ENCODE results near the gene RNASEH2B. TPM values are rescaled to one million over a fixed set of nuclear protein-coding genes. Genes with fewer than 3 reads are reported as not detected.

The RNASEH2B gene
- total RNA-seq, 1 donor from 2014 or later = 132 TPM

DNA sequence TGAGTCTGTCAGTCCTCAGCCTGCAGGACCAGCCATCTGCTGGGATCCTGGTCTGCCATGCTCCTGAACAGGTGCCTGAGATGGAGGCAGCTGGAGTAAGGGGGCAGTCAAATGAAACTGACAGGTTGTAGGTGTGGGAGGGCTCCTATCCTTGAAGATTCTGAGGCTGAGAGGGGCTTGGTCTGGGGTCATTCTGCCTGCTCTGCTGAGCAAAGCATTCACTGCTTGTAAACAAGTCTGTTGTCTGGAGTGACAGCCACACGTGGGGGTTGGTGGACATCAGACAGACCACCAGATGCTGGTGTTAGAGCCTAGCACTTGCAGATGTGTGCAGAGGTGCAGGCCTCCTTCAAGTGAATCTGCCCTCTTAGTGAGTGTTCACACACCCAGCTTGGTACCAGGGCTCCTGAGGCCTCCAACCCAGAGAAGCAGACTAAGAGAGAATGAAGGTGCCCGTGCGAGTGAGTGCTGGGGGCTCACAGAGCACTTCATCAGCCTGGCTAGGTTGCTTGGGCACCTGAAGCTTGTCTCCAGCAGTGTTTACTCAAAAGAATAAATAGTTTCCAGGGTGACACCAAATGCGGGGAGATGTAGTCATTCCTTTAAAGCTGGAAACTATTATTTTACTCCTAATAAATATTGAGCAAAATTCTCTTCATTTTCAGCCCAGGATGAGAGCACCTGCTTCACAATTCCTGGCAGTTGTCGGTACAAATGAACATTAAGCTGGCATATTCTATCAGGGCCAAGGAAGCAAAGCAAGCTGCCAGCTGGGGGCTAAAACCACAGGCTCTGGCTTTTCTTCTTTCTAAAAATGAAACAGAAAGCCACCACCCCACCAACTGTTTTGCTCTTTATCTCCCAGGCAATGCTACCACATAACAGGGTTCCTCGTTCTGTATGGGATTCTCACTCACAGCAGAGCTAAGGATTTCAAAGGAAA is 82.3 kb downstream of the RNASEH2B start:
- intact Hi-C loops (cut with micrococcal nuclease) = loop anchor here (5.0 kb wide), 1 partner anchor 80 kb away; no protein-coding TSS in a partner anchor

DNA sequence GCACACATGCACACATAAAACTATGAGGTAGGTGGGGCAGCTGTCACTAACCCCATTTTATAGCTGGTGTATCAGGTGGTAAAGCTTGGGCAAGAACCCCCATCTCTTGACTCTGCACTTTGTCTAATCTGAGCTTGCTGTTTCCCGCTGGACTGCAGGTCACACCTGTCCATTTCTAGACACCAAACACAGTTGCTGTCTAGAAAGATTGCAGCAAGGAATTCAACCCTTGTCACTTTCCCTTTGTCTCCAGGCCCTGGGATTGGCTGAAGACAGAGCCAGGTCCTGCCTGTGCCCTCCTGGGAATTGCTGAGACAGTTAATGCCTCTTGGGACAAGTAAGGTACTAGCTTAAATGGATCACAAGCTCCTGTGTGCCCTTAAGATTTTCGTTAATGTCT is 83.8 kb downstream of the RNASEH2B start:
- intact Hi-C loops (cut with micrococcal nuclease) = loop anchor here (5.0 kb wide), 1 partner anchor 79 kb away; no protein-coding TSS in a partner anchor

DNA sequence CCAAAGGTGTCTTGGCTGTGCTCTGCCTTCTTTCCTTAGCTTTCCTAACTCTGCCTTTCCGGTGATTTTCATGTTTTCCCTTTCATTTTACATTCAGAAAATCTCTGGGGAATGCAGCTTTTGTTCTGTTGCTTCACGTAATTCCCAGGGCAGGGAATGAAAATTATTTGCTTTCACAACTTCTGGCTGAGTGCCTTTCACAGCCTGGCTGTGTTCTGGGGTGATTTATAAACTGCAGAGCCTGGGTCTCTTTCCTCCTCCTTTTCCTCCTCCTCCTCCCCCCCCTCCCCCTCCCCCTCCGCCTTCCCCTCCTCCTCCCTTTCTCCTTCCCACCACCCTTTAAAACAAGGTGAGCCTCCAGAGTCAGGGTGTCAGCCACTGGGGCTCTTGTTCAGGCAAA is 84.3 kb downstream of the RNASEH2B start:
- intact Hi-C loops (cut with micrococcal nuclease) = loop anchor here (5.0 kb wide), 1 partner anchor 78 kb away; no protein-coding TSS in a partner anchor

DNA sequence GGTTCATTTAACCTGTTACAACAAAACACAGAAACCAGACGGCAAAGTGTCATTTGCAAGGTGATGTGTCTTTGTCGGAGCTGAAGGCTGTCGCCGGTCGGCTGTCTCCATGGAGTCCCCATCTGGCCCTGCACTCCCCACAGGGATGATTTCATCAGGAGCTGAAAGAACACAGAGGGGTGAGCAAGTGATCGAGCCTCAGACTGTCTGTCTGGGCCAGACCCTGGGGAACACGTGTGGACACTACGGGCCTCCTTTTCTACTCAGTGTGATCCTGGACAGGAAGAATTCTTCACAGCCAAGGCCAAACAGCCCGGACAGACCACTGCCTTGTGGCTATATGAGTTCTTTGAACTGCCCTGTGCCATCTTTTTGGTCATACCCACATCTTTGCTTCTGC is 85.1 kb downstream of the RNASEH2B start:
- intact Hi-C loops (cut with micrococcal nuclease) = loop anchor here (5.0 kb wide), 1 partner anchor 78 kb away; no protein-coding TSS in a partner anchor

DNA sequence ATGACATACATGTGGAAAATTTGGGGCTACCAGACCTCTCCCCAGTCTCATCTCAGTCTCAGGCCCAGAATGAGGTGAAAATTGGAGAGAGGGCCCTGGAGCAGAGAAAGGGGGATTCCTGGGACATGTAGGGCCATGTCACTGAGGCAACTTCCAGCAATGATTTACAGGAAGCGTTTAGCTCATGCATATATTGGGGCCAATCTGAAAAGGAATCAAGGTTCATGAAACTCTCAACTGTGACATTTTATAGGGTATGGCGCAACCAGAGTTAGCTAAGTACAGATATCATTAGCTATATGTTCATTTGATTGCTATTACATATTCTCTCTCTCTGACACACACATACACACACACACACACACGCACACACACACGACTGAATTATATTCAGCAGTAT is 86.3 kb downstream of the RNASEH2B start:
- intact Hi-C loops (cut with micrococcal nuclease) = no loop called here

DNA sequence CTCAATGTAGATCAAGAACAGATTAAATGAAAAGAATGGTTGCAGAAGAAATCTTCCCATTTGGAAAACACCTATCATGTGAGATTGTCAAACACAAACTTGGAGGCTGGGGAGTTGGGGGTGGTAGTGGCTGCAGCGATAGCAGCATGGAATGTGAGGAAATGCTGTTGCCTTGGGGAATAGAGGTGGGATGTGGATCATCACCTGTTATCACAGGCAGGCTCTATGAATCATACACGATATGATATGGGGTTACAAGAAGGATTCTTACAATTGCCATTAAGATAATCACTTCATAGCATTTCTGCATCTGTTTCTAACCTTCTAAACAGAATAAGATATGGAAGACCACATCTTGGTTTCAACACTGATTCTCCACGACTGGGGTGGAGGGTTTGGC is 88.7 kb downstream of the RNASEH2B start:
- intact Hi-C loops (cut with micrococcal nuclease) = no loop called here

DNA sequence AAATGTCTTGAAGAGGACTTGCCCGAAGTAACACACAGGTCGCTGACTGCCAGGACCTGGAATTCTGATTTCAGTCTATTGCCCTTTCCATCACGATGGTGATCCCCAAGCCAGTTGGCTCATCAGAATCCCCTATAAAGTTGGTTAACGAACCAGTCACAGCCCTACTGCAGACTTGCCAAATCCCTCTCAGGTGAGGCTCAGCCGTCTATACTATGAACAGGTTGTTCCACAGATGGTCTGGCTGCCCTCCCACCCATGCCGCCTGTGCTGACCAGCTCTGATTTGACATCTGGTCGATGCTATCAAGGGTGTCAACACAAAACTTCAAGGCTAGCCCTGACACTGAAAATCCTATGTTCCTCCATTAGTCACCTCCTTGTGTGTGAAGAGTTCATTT is 90.0 kb downstream of the RNASEH2B start:
- intact Hi-C loops (cut with micrococcal nuclease) = no loop called here

DNA sequence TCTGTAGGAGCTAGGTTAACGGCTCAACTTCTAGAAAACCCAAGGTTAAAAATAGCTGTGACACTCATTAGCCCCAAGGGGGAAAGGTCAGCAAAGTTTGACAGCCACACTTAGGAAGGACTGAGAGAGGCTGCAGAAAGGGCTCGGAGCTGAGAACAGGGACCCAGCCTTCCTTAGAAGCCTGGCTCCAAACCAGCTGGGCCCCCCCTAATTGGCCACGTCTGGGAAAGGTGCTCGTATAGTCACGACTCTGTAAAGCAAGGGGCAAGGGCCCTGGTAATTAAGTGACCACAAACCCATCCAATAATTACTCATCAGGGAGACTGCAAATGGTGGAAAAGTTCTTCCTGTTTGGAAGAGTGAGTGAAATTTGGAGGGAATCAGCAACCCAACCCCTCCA is 90.5 kb downstream of the RNASEH2B start:
- intact Hi-C loops (cut with micrococcal nuclease) = no loop called here

DNA sequence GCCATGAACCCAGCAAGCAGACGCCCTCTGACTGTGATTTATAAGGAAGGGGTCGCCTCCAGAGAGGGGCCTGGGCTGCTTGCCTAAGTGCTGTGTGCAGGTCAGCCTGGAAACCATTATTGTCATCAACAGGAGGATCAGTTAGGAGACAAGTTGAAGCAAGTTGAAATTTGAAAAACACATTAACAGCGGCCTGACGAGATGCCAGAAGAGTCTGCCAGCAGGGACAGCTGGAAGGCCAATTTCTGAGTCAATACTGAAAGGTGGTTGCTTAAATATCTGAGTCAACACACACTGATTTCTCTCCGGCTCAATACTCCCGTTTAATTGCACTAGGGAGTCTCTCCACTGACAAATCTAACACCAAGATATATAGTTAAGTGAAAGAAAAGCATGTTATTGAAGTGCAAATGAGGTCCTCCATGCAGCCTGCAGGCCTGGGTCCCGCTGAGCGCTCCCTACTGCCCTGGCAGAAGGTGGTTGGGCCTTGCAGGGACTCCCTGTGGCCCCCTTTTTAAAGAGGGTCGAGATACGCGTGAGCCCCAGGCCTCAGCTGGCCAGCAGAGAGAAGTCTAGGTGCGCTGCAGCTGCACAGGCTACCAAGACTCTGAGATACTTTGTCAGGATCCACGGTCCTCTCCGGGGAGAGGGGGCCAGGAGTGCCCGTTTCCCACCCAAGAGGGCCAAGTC is 91.1 kb downstream of the RNASEH2B start:
- intact Hi-C loops (cut with micrococcal nuclease) = no loop called here

DNA sequence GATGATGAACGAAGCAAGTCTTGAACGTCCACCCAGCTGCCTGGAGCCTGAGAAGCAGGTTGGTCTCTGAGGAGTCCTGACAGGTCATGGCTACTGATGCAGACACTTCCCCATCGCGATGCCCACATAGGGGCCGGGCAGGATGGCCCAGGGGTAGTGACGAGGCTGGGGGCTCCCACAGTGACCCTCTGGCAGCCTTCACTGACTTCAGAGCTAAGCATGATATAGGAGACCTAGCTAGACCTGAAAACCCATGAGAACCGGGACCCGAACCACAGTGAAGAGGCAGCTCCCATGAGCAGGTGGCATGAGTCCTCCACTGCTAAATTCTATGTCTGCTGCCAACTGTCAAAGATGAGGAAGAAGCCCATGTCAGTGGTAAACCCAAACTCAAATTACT is 91.7 kb downstream of the RNASEH2B start:
- intact Hi-C loops (cut with micrococcal nuclease) = no loop called here

DNA sequence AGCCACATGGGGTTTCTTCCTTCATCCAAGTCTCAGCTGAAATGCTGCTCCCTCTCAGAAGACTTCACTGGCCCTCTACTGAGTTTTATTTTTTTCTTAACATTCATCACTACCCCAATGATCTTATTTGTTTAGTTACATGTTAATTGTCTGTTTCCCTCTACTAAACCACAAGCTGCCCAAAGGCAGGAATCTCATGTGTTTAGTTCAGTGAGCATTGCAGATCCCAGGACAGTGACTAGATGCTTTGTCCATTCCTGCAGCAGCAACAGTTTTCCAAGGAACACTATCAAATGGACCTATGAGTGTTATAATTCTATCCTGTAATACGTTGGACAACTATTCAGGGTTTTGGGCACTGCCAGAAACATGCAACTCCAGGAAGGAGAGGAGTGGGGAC is 93.1 kb downstream of the RNASEH2B start:
- intact Hi-C loops (cut with micrococcal nuclease) = no loop called here

DNA sequence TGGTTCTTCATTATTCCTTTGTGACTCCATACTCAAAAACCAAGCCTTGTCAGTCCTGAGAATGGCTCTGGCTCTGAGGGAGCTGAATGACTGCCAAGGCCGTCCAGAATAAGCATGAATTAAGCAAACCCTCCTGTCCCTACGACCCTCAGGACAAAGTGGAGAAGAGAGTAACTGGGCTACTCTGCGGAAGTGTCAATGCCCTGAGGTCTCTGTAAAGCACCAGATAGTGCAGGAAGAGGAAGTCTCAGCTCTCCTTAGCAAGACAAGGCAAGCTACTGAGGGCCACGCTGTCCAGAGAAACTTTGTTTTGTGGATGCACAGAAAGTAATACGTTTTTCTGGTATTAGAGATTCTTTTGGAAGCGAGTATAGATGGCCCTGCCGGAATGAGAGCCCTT is 94.1 kb downstream of the RNASEH2B start:
- intact Hi-C loops (cut with micrococcal nuclease) = no loop called here

DNA sequence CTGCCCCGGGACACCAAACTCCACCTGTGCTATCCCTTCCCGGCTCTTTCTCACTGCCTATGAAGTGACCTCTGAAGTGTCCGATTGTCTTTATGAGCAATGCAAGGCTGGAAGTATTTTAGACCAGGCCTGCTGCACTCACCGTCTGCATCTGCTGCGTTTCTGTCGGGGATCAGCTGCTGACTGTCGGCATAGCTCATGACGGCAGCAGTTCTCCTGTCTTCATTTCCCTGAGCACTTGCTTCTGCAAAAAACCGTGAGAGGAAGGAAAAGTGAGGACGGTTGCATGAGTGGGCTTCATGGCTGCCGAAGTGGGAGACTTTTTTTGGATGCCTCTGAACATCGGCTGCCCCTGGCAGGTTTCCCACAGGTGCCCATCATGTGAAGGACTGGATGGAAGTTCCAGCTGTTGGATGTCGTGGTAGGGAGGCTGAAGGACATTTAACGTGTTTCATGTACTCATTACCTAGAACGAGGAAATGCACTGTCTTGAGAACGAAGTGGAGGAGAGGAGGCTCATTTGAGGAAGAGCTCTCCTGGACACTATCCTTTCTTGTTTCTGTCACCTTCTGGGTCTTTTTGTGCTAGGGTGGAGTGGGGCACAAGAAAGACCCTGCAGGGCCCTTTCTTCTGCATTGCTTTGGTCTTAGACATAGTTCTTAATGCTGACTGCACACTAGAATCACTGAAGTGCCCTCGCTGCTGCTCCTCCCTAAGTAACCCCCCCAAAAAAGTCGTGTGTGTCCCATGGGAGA is 94.7 kb downstream of the RNASEH2B start:
- intact Hi-C loops (cut with micrococcal nuclease) = no loop called here

DNA sequence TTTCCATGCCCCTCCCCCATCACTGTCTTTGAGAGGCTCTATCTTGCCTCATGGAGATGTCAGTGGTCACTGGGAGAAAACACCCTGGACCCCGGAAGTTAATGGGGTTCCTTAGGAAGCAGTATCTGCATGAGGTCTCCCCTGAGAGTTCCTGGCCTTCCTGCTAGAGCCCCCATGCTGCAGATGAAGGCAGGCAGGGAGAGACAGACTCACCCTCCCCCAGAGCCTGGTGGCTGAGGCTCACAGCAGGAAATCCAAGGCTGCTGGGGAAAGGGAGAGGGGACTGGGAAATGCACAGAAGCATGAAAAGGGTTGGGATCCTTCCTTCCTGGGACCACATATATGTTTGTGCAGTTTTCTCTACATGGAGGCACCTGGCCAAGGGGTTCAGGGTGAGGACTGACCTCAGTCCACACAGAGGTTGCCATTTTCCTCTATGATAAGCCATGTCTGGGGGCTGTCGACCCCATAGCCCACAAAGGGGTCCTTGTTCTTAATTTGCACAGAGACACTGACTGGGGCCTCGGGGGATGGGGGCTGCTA is 95.4 kb downstream of the RNASEH2B start:
- intact Hi-C loops (cut with micrococcal nuclease) = no loop called here

DNA sequence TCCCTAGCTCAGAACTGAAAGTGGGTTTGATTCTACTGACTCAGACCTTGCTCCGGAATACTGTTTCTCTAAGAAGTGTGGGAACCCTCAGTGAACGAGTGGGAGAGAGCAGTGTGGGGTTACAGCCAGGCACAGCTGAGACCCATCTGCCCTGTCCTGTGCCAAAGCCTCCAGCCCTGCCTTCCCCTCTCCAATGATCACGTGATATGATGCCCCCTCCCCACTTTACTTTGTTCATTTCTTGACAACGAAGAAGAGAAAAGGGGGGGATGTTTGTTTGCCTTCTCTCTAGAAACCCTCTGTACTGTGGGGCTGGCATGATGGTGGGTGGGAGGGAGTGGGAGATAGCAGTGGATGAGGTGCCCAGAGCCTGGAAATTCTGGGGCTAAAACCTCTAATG is 96.0 kb downstream of the RNASEH2B start:
- intact Hi-C loops (cut with micrococcal nuclease) = no loop called here

Other genes with a start within 250 kb of the RNASEH2B start
- gene DLEU7, start 66.1 kb upstream of the RNASEH2B start, total RNA-seq = not detected in 2 replicates
- gene C13orf42, start 201.5 kb downstream of the RNASEH2B start, total RNA-seq = not detected in 2 replicates

Data from T-helper 2 cell treated with Interferon-gamma antibody and Interleukin-4, amounts not matched to agents 100 ng/mL and 5 ng/mL, for 36 hours (primary cell).